Measurements from ENCODE around the gene COL8A1. TPM values are rescaled to one million over a fixed set of nuclear protein-coding genes. Genes with fewer than 3 reads are reported as not detected.

The COL8A1 gene
- total and polyA plus RNA-seq, 11 donors = 4.9 to 39.2 (median 21.1) TPM

DNA sequence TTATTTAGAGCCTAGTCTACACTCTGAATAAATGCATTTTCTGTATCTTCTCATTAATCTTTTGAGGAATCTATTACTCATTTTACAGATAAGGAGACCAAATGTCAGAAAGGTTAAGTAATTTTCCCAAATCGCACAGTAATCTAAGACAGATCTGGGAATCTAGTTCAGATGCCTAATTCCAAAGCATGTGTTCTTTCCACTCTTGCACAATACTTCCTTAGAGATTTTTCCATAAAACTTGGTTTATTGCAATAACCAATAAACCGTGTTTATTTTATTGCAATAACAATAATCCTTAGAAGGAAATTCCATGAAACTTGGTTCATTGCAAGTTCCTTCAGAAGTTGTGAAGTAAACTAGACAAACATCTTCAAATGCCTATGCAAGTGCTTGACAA is 17.4 kb upstream of the COL8A1 start:
- ATAC-seq = no peak
- no peak for TF ChIP-seq POLR2A (IDR thresholded peaks at IDR 0.05)
- TF ChIP-seq CTCF (IDR thresholded peaks at IDR 0.05) = no peak
- Histone ChIP-seq H3K4me3 (no peak overlapping the region), H3K4me1 (no peaks in the 10 kb centered on the region), H3K27me3 (no peaks in the 10 kb centered on the region), H3K36me3 (no peaks in the 10 kb centered on the region), H3K27ac (no peak overlapping the region), H3K9me3 (no peaks in the 10 kb centered on the region)
- no peak for DNase-seq
- WGBS, 4 donors = 72 to 90% (median 83%) methylated on average over 2 of the region's 2 CpGs
- intact Hi-C loops (cut with DNase I) = no loop called here

DNA sequence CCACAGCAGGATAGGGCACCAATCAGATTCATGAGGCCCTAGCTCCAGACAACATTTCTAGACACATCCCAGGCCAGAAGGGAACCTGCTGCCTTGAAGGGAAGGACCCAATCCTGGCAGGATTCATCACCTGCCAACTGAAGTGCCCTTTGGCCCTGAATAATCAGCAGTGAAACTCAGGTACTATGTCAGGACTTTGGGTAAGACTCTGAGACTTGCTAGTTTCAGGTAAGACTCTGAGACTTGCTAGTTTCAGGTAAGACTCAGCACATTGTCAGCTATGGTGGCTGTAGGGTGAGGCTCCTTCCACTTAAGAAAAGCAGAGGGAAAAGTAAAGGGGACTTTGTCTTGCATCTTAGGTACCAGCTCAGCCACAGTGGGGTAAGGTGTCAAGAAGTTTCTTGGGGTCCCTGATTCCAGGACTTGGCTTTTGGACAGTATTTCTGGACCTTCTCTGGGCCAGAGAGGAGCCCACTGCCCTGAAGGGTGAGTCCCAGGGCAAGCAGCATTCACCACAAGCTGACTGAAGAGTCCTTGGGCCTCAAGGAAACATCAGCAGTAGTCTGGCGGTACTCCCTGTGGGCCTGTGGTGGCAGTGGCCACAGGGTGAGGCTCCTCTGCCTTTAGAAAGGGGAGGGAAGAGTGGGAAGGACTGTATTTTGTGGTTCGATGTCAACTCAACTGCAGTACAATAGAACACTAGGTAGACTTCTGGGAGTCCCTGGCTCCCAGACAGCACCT is 13.7 kb upstream of the COL8A1 start:
- no peak overlapping the region for H3K4me3 ChIP-seq
- H3K9me3 ChIP-seq = no peaks in the 10 kb centered on the region
- DNase-seq = no peak
- TF ChIP-seq CTCF (IDR thresholded peaks at IDR 0.05) = no peak
- TF ChIP-seq POLR2A (IDR thresholded peaks at IDR 0.05) = no peak
- no peak for ATAC-seq
- no peaks in the 10 kb centered on the region for H3K27me3 ChIP-seq
- H3K36me3 ChIP-seq = no peaks in the 10 kb centered on the region
- WGBS, 4 donors = 88 to 100% (median 93%) methylated on average over 2 of the region's 2 CpGs
- intact Hi-C loops (cut with DNase I) = no loop called here
- no peaks in the 10 kb centered on the region for H3K4me1 ChIP-seq
- H3K27ac ChIP-seq = no peak overlapping the region

GRCh38 chr3:99625237-99625622 is 13.2 kb upstream of the COL8A1 start:
- no peak overlapping the region for H3K27ac ChIP-seq
- TF ChIP-seq CTCF (IDR thresholded peaks at IDR 0.05) (no peak), POLR2A (IDR thresholded peaks at IDR 0.05) (no peak)
- 58 to 100% (median 82%) methylated on average over 2 of the region's 2 CpGs for WGBS, 4 donors
- peak in 1 of 4 donors; percentile 36 for ATAC-seq
- H3K9me3 ChIP-seq = no peaks in the 10 kb centered on the region
- H3K36me3 ChIP-seq = no peaks in the 10 kb centered on the region
- no peak overlapping the region for H3K4me3 ChIP-seq
- no peak for DNase-seq
- H3K4me1 ChIP-seq = no peaks in the 10 kb centered on the region
- no peaks in the 10 kb centered on the region for H3K27me3 ChIP-seq
- intact Hi-C loops (cut with DNase I) = no loop called here

DNA sequence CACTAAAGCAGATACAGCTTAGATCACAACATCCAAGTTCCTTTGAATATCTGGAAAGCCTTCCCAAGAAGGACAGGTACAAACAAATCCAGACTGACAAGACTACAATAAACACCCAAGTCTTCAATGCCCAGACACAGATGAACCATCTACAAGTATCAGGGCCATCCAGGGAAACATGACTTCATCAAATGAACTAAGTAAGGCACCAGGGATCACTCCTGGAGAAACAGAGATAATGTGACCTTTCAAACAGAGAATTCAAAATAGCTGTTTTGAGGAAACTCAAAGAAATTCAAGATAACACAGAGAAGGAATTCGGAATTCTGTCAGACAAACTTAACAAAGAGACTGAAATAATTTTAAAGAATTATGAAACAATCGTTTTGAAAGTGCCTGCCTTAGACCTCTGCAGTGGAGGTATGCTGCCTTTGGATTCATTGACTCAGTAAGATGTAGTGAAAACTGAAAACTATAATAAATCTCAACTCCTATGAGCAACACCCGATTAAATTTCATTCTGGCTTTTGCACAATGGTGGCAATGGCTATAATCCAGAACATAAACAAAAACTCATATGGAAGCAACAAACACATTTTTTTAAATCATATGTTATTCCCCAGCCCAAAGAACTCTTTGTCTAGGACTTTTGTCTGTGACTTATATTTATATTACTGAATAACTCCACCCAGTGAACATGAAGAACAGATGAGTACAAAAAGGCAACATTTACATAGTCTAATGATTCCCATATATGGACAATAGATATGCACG is 12.6 kb upstream of the COL8A1 start:
- H3K27me3 ChIP-seq = no peaks in the 10 kb centered on the region
- no peaks in the 10 kb centered on the region for H3K36me3 ChIP-seq
- no peaks in the 10 kb centered on the region for H3K9me3 ChIP-seq
- DNase-seq = no peak
- H3K27ac ChIP-seq = no peak overlapping the region
- H3K4me3 ChIP-seq = no peak overlapping the region
- no peak for TF ChIP-seq POLR2A (IDR thresholded peaks at IDR 0.05)
- TF ChIP-seq CTCF (IDR thresholded peaks at IDR 0.05) = no peak
- WGBS, 4 donors = 59 to 64% (median 60%) methylated on average over 4 of the region's 4 CpGs
- no peaks in the 10 kb centered on the region for H3K4me1 ChIP-seq
- intact Hi-C loops (cut with DNase I) = no loop called here
- ATAC-seq = no peak
